HepG2 (cell line): ENCODE measurements around the gene TUBB. TPM values are rescaled to one million over a fixed set of nuclear protein-coding genes. Genes with fewer than 3 reads are reported as not detected.

ENCODE experiments used
- HNRNPL ChIP-seq: fragments of 200-400 bp; formaldehyde crosslinking; IDR thresholded peaks from 2 replicates; pipeline ENCODE4 v1.6.1; 2017; ENCODE audit warnings: mild to moderate bottlenecking, low read depth, low read length
- HOXA9 ChIP-seq: sonication (generic); formaldehyde crosslinking; IDR thresholded peaks from 2 replicates; pipeline ENCODE4 v1.8.1; 2022; ENCODE audit warnings: missing genetic modification reagents, mild to moderate bottlenecking, moderate library complexity, borderline replicate concordance
- NCOR1 ChIP-seq: fragments of 200-600 bp; sonication (generic); IDR thresholded peaks from 2 replicates; pipeline ENCODE4 v1.7.0; 2017; ENCODE audit warnings: antibody characterized with exemption, low read length, borderline replicate concordance
- RBAK ChIP-seq: sonication (generic); formaldehyde crosslinking; IDR thresholded peaks from 2 replicates; pipeline ENCODE4 v1.5.1; 2020; ENCODE audit warnings: mild to moderate bottlenecking, missing genetic modification reagents
- RCOR2 ChIP-seq: IDR thresholded peaks from 2 replicates; pipeline ENCODE4 v1.6.1; 2016; ENCODE audit warnings: missing biosample characterization, missing genetic modification reagents
- TCF7 ChIP-seq: sonication (generic); IDR thresholded peaks from 2 replicates; pipeline ENCODE4 v1.6.1; 2016; ENCODE audit warnings: antibody characterized with exemption, low read depth
- XRCC5 ChIP-seq: fragments of 200-400 bp; formaldehyde crosslinking; optimal IDR thresholded peaks from 2 replicates; pipeline ENCODE3; 2017; ENCODE audit warnings: mild to moderate bottlenecking, low read length
- YEATS4 ChIP-seq: sonication (generic); formaldehyde crosslinking; IDR thresholded peaks from 2 replicates; pipeline ENCODE4 v1.4.0; 2020; ENCODE audit warnings: missing genetic modification reagents, borderline replicate concordance
- ZBTB38 ChIP-seq: sonication (generic); formaldehyde crosslinking; IDR thresholded peaks from 2 replicates; pipeline ENCODE4 v1.5.1; 2020; ENCODE audit warnings: mild to moderate bottlenecking, missing genetic modification reagents
- ZKSCAN8 ChIP-seq: IDR thresholded peaks from 2 replicates; pipeline ENCODE4 v1.6.1; 2016; ENCODE audit warnings: borderline replicate concordance, missing genetic modification reagents, missing compliant biosample characterization
- ZNF501 ChIP-seq: sonication (generic); formaldehyde crosslinking; IDR thresholded peaks from 2 replicates; pipeline ENCODE4 v1.5.1; 2020; ENCODE audit warnings: mild to moderate bottlenecking, moderate library complexity, missing genetic modification reagents
- polyA plus RNA-seq, 8 experiments: library from polyadenylated mRNA; depleted of rRNA in 3 of 8; stranded (reverse) in 7 of 8; unstranded in 1 of 8; fragments of >200 nt; fragmentation: Illumina TruSeq in 4 of 8; extraction: Trizol in 4 of 8; gene quantifications; 2 replicates each; pipeline versions ENCODE4 v1.2.1 to v1.2.3, GENCODE V29; 2011 to 2016; ENCODE audit warnings: low read depth in 4 of 8, missing spikeins in 1 of 8, mixed read lengths in 1 of 8; ENCODE audit not compliant: insufficient read depth in 1 of 8
- total RNA-seq, 5 experiments: library from RNA; depleted of rRNA; stranded (reverse); fragments of >200 nt; fragmentation: Illumina TruSeq; extraction: Trizol; gene quantifications; 2 replicates each; pipeline ENCODE4 v1.2.3, GENCODE V29; 2016; ENCODE audit warnings: low read depth in 1 of 5
- TF ChIP-seq, protein P1 (sequence below): sonication (generic); formaldehyde crosslinking; IDR thresholded peaks from 2 replicates; pipeline ENCODE4 v1.5.1; 2020; ENCODE audit warnings: mild to moderate bottlenecking, missing genetic modification reagents
- TF ChIP-seq, protein P2 (sequence below): IDR thresholded peaks from 2 replicates; pipeline ENCODE4 v1.6.1; 2016; ENCODE audit warnings: missing compliant biosample characterization, missing genetic modification reagents, borderline replicate concordance
- TF ChIP-seq, protein P3 (sequence below): sonication (generic); IDR thresholded peaks from 2 replicates; pipeline ENCODE4 v1.6.1; 2016; ENCODE audit warnings: low read depth, borderline replicate concordance
- TF ChIP-seq, protein P4 (sequence below), 2 experiments: sonication (generic) in 1 of 2; formaldehyde crosslinking in 1 of 2; IDR thresholded peaks; 2 replicates each; pipeline versions ENCODE4 v1.4.0 to v1.6.1; 2016 to 2020; ENCODE audit warnings: borderline replicate concordance in 1 of 2, low read depth in 1 of 2, mild to moderate bottlenecking in 1 of 2, missing genetic modification reagents in 1 of 2
- TF ChIP-seq, protein P5 (sequence below): sonication (generic); formaldehyde crosslinking; IDR thresholded peaks from 2 replicates; pipeline ENCODE4 v1.5.0; 2020; ENCODE audit warnings: mild to moderate bottlenecking, missing genetic modification reagents

The TUBB gene
- total and polyA plus RNA-seq, 2 of the 13 experiments (the other 11 are each of a cell fraction or from before 2014, with no cell fraction given): 911 to 1,163 TPM

DNA sequence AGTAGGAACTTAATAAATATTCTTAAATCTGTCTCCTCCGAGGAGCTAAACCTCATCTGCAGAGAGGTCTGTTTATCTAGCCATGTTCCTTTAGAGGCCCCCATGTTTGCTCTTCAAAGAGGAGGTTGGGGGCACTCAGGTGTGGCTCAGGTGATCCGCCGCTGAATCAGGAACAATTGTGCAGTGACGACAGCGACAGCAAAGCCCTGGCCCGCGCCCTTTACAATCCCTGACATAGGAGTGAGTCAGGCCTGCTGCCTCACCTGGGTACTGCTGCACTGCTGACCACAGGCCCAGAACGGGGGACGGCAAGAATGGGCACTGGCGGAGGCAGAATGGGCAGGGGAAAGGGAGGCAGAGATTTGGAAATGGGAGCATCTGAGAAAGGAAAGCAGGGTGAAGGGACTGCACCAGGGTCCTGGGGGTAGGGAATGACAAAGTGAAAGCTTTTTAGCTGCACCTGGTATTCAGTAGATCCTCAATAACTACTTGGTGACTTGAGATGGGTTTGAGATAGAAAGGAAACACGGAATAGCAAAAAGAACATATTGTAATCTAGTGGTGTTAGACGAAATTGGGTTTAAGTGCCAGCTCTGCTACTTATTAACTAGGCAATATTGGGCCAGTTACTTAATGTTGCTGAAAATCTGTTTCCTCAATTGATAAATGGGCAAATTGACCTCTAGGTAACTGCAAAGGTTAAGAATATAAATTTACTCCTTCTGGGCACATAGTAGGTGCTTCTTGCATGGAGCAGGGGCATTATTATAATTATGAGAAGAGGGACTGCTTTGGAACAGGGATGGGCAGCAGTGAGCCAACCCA is 29.6 kb downstream of the TUBB start (continued):
- TF ChIP-seq, protein P1, sequence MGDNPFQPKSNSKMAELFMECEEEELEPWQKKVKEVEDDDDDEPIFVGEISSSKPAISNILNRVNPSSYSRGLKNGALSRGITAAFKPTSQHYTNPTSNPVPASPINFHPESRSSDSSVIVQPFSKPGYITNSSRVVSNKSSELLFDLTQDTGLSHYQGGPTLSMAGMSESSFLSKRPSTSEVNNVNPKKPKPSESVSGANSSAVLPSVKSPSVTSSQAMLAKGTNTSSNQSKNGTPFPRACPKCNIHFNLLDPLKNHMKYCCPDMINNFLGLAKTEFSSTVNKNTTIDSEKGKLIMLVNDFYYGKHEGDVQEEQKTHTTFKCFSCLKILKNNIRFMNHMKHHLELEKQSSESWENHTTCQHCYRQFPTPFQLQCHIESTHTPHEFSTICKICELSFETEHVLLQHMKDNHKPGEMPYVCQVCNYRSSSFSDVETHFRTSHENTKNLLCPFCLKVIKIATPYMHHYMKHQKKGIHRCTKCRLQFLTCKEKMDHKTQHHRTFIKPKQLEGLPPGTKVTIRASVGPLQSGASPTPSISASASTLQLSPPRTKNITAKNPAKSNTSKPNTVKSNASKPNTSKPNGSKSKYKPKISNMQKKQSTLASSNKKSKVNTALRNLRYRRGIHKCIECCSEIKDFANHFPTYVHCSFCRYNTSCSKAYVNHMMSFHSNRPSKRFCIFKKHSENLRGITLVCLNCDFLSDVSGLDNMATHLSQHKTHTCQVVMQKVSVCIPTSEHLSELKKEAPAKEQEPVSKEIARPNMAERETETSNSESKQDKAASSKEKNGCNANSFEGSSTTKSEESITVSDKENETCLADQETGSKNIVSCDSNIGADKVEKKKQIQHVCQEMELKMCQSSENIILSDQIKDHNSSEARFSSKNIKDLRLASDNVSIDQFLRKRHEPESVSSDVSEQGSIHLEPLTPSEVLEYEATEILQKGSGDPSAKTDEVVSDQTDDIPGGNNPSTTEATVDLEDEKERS (CRISPR knock-in tag): 0 out of 2 replicates have a peak, but pooled peaks have one; percentile 52
- TF ChIP-seq RBAK (CRISPR knock-in tag) (no peak), TCF7 (peak; percentile 38; the same call in 1 of the 2 replicates), ZBTB38 (CRISPR knock-in tag) (peak; percentile 68), RCOR2 (CRISPR knock-in tag) (0 out of 2 replicates have a peak, but pooled peaks have one; percentile 45), HOXA9 (CRISPR knock-in tag) (no peak), ZNF501 (CRISPR knock-in tag) (peak; percentile 87), XRCC5 (peak; percentile 79), NCOR1 (0 out of 2 replicates have a peak, but pooled peaks have one; percentile 33), YEATS4 (peak; percentile 1; the same call in 1 of the 2 replicates), HNRNPL (peak; percentile 74; the same call in 1 of the 2 replicates), ZKSCAN8 (CRISPR knock-in tag) (peak; percentile 10; the same call in 1 of the 2 replicates)
- TF ChIP-seq, protein P2, sequence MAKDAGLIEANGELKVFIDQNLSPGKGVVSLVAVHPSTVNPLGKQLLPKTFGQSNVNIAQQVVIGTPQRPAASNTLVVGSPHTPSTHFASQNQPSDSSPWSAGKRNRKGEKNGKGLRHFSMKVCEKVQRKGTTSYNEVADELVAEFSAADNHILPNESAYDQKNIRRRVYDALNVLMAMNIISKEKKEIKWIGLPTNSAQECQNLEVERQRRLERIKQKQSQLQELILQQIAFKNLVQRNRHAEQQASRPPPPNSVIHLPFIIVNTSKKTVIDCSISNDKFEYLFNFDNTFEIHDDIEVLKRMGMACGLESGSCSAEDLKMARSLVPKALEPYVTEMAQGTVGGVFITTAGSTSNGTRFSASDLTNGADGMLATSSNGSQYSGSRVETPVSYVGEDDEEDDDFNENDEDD (CRISPR knock-in tag): peak; percentile 38; the same call in 1 of the 2 replicates
- TF ChIP-seq, protein P3, sequence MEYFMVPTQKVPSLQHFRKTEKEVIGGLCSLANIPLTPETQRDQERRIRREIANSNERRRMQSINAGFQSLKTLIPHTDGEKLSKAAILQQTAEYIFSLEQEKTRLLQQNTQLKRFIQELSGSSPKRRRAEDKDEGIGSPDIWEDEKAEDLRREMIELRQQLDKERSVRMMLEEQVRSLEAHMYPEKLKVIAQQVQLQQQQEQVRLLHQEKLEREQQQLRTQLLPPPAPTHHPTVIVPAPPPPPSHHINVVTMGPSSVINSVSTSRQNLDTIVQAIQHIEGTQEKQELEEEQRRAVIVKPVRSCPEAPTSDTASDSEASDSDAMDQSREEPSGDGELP: peak; percentile 66; the same call in 1 of the 2 replicates
- TF ChIP-seq, protein P4, sequence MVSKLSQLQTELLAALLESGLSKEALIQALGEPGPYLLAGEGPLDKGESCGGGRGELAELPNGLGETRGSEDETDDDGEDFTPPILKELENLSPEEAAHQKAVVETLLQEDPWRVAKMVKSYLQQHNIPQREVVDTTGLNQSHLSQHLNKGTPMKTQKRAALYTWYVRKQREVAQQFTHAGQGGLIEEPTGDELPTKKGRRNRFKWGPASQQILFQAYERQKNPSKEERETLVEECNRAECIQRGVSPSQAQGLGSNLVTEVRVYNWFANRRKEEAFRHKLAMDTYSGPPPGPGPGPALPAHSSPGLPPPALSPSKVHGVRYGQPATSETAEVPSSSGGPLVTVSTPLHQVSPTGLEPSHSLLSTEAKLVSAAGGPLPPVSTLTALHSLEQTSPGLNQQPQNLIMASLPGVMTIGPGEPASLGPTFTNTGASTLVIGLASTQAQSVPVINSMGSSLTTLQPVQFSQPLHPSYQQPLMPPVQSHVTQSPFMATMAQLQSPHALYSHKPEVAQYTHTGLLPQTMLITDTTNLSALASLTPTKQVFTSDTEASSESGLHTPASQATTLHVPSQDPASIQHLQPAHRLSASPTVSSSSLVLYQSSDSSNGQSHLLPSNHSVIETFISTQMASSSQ (IDR thresholded peaks at IDR 0.05; ENCODE audit: low read depth): 0 out of 2 replicates have a peak, but pooled peaks have one; percentile 10
- TF ChIP-seq, protein P4 (CRISPR knock-in tag; IDR thresholded peaks at IDR 0.05; ENCODE audit: borderline replicate concordance): no peak
- TF ChIP-seq, protein P5, sequence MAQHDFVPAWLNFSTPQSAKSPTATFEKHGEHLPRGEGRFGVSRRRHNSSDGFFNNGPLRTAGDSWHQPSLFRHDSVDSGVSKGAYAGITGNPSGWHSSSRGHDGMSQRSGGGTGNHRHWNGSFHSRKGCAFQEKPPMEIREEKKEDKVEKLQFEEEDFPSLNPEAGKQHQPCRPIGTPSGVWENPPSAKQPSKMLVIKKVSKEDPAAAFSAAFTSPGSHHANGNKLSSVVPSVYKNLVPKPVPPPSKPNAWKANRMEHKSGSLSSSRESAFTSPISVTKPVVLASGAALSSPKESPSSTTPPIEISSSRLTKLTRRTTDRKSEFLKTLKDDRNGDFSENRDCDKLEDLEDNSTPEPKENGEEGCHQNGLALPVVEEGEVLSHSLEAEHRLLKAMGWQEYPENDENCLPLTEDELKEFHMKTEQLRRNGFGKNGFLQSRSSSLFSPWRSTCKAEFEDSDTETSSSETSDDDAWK (CRISPR knock-in tag): no peak
